KMS-11 (cell line): ENCODE data around the gene SLC25A2.
"Not testable (repeated sequence)": the region's sequence is repeated elsewhere in the genome, so short reads cannot be mapped to it uniquely, and the experiment has no call there.

Experiments
- H2AFZ ChIP-seq: fragments of 200-600 bp; sonication (generic); 2 replicates; pipeline ENCODE4 v1.6.1; 2016; ENCODE audit warnings: antibody characterized with exemption, mixed run types, low read depth
- H3K27ac ChIP-seq: fragments of 200-600 bp; sonication (generic); 2 replicates; pipeline ENCODE4 v1.6.1; 2016; ENCODE audit warnings: mild to moderate bottlenecking, mixed run types
- H3K27me3 ChIP-seq: fragments of 200-600 bp; sonication (generic); 2 replicates; pipeline ENCODE4 v1.6.1; 2017; ENCODE audit warnings: mild to moderate bottlenecking, low read depth, mixed run types, moderate library complexity; ENCODE audit not compliant: insufficient read depth
- H3K36me3 ChIP-seq: fragments of 200-600 bp; sonication (generic); 2 replicates; pipeline ENCODE4 v1.6.1; 2017; ENCODE audit warnings: mild to moderate bottlenecking, mixed run types; ENCODE audit not compliant: insufficient read depth
- H3K4me1 ChIP-seq: fragments of 200-600 bp; sonication (generic); 2 replicates; pipeline ENCODE4 v1.6.1; 2016; ENCODE audit warnings: mild to moderate bottlenecking, low read depth, mixed run types; ENCODE audit not compliant: poor library complexity, severe bottlenecking
- H3K4me2 ChIP-seq: fragments of 200-600 bp; sonication (generic); 2 replicates; pipeline ENCODE4 v1.7.0; 2016; ENCODE audit warnings: mild to moderate bottlenecking, mixed run types
- H3K4me3 ChIP-seq: fragments of 200-600 bp; sonication (generic); IDR thresholded peaks from 2 replicates; pipeline ENCODE4 v1.6.1; 2017; ENCODE audit warnings: low read depth, low read length, mixed read lengths; ENCODE audit not compliant: insufficient read depth
- H3K79me2 ChIP-seq: fragments of 200-600 bp; sonication (generic); 2 replicates; pipeline ENCODE4 v1.6.1; 2016; ENCODE audit warnings: low read depth, mixed run types; ENCODE audit not compliant: insufficient read depth
- H3K9ac ChIP-seq: fragments of 200-600 bp; sonication (generic); 2 replicates; pipeline ENCODE4 v1.6.1; 2016; ENCODE audit warnings: mild to moderate bottlenecking, mixed run types
- H4K20me1 ChIP-seq: fragments of 200-600 bp; sonication (generic); 2 replicates; pipeline ENCODE4 v1.6.1; 2016; ENCODE audit warnings: mild to moderate bottlenecking, mixed run types; ENCODE audit not compliant: insufficient read depth
- CTCF ChIP-seq: fragments of 200-600 bp; sonication (generic); conservative IDR thresholded peaks from 2 replicates; pipeline ENCODE4 v1.6.1; 2017; ENCODE audit warnings: low read depth, mild to moderate bottlenecking, antibody characterized with exemption, low read length, moderate library complexity, mixed read lengths

The SLC25A2 gene

GRCh38 chr5:141303756-141304155 lies at the start of gene SLC25A2:
SLC25A2 (minus strand) TSS chr5:141304049; CDS start chr5:141303865, 184 bp downstream.
- no peak within 1 kb of the TSS for H3K4me3 ChIP-seq
- H3K4me2 ChIP-seq = no peak within 1 kb of the TSS
- no peaks in the 10 kb centered on the region for H3K4me1 ChIP-seq
- H3K79me2 ChIP-seq = no peaks in the 10 kb centered on the region
- H3K27ac ChIP-seq = no peak within 1 kb of the TSS
- H4K20me1 ChIP-seq = no peaks in the 10 kb centered on the region
- no peak within 1 kb of the TSS for H2AFZ ChIP-seq
- no peaks in the 10 kb centered on the region for H3K27me3 ChIP-seq
- no peak within 1 kb of the TSS for H3K9ac ChIP-seq
- H3K36me3 ChIP-seq = no peaks in the 10 kb centered on the region
- TF ChIP-seq CTCF = no peak

- Histone ChIP-seq H3K27me3 (no peaks in the 10 kb centered on the region), H2AFZ (no peak overlapping the region), H3K4me3 (no peak overlapping the region), H3K79me2 (no peaks in the 10 kb centered on the region), H3K36me3 (no peaks in the 10 kb centered on the region), H3K4me1 (no peaks in the 10 kb centered on the region), H3K4me2 (no peak overlapping the region), H3K27ac (no peak overlapping the region), H3K9ac (no peak overlapping the region), H4K20me1 (no peaks in the 10 kb centered on the region)
- TF ChIP-seq CTCF = no peak
Measured at GRCh38 chr5:141351591-141351990, 47.7 kb upstream of the SLC25A2 start.

- Histone ChIP-seq H3K27ac (no peak within 1 kb of the TSS), H3K79me2 (no peaks in the 10 kb centered on the region), H3K9ac (no peak within 1 kb of the TSS), H3K4me3 (no peak within 1 kb of the TSS), H4K20me1 (no peaks in the 10 kb centered on the region), H3K27me3 (no peaks in the 10 kb centered on the region), H3K36me3 (no peaks in the 10 kb centered on the region), H2AFZ (no peak within 1 kb of the TSS), H3K4me2 (no peak within 1 kb of the TSS), H3K4me1 (no peaks in the 10 kb centered on the region)
- TF ChIP-seq CTCF = no peak
Measured at GRCh38 chr5:141349917-141350619, 46.2 kb upstream of the SLC25A2 start, which contains the start of gene PCDHGB1. PCDHGB1 (plus strand) TSS chr5:141350099; CDS start chr5:141350261, 162 bp downstream.

GRCh38 chr5:141346017-141346416 lies 42.2 kb upstream of the SLC25A2 start:
- H3K4me2 ChIP-seq, H2AFZ ChIP-seq, H3K79me2 ChIP-seq, H3K27me3 ChIP-seq, H3K4me1 ChIP-seq, H3K36me3 ChIP-seq, H3K9ac ChIP-seq, H3K4me3 ChIP-seq, H4K20me1 ChIP-seq, H3K27ac ChIP-seq: not testable (repeated sequence)

- no peak overlapping the region for H3K4me3 ChIP-seq
- H2AFZ ChIP-seq = no peak overlapping the region
- H3K4me2 ChIP-seq = no peak overlapping the region
- H3K79me2 ChIP-seq = no peaks in the 10 kb centered on the region
- TF ChIP-seq CTCF = no peak
- H3K36me3 ChIP-seq = no peaks in the 10 kb centered on the region
- no peak overlapping the region for H3K27ac ChIP-seq
- H4K20me1 ChIP-seq = no peaks in the 10 kb centered on the region
- no peaks in the 10 kb centered on the region for H3K4me1 ChIP-seq
- no peaks in the 10 kb centered on the region for H3K27me3 ChIP-seq
- no peak overlapping the region for H3K9ac ChIP-seq
Measured at GRCh38 chr5:141345327-141345726, 41.5 kb upstream of the SLC25A2 start.
